A549 (cell line): ENCODE measurements around the gene SLC22A23.

Source experiments
- CTCF ChIP-seq: fragments of >200 bp; sonication (Bioruptor Twin); formaldehyde crosslinking; IDR thresholded peaks from 3 replicates; pipeline ENCODE4 v1.5.1; 2016
- EP300 ChIP-seq, 2 experiments: fragments of >200 bp; sonication (Bioruptor Twin); formaldehyde crosslinking; IDR thresholded peaks; 2 replicates in 1 of 2; 3 replicates in 1 of 2; pipeline ENCODE4 v1.6.1; 2016 to 2017
- MAZ ChIP-seq: fragments of 150-350 bp; IDR thresholded peaks from 2 replicates; pipeline ENCODE4 v1.6.1; 2014; ENCODE audit warnings: antibody characterized with exemption, low read depth, low read length, borderline replicate concordance
- NFE2L2 ChIP-seq: fragments of 150-350 bp; conservative IDR thresholded peaks from 2 replicates; pipeline ENCODE4 v1.6.1; 2014; ENCODE audit warnings: low read length
- POLR2A ChIP-seq: IDR thresholded peaks from 2 replicates; pipeline ENCODE4 v1.6.1; 2012; ENCODE audit warnings: mild to moderate bottlenecking, low read length
- RARB ChIP-seq: fragments of 250-450 bp; sonication (Bioruptor Pico); IDR thresholded peaks from 2 replicates; pipeline ENCODE4 v1.8.0; 2021; ENCODE audit warnings: mild to moderate bottlenecking, moderate library complexity
- RCOR1 ChIP-seq: fragments of 150-350 bp; IDR thresholded peaks from 2 replicates; pipeline ENCODE4 v1.6.1; 2014; ENCODE audit warnings: antibody characterized with exemption, low read length, low read depth
- USF2 ChIP-seq: fragments of 450-650 bp; IDR thresholded peaks from 2 replicates; pipeline ENCODE4 v1.6.1; 2014; ENCODE audit warnings: antibody characterized with exemption

- TF ChIP-seq MAZ, result no peak
- TF ChIP-seq CTCF, result no peak
- TF ChIP-seq USF2, result no peak
- TF ChIP-seq POLR2A, result no peak
- no peak for TF ChIP-seq EP300 (IDR thresholded peaks at IDR 0.05)
- no peak for TF ChIP-seq RCOR1
- TF ChIP-seq NFE2L2, result no peak
- no peak for TF ChIP-seq RARB (CRISPR knock-in tag)
Measured at GRCh38 chr6:3381233-3381921, 75.5 kb downstream of the SLC22A23 start.
